Measurements from ENCODE around the gene TSKS.

DNA sequence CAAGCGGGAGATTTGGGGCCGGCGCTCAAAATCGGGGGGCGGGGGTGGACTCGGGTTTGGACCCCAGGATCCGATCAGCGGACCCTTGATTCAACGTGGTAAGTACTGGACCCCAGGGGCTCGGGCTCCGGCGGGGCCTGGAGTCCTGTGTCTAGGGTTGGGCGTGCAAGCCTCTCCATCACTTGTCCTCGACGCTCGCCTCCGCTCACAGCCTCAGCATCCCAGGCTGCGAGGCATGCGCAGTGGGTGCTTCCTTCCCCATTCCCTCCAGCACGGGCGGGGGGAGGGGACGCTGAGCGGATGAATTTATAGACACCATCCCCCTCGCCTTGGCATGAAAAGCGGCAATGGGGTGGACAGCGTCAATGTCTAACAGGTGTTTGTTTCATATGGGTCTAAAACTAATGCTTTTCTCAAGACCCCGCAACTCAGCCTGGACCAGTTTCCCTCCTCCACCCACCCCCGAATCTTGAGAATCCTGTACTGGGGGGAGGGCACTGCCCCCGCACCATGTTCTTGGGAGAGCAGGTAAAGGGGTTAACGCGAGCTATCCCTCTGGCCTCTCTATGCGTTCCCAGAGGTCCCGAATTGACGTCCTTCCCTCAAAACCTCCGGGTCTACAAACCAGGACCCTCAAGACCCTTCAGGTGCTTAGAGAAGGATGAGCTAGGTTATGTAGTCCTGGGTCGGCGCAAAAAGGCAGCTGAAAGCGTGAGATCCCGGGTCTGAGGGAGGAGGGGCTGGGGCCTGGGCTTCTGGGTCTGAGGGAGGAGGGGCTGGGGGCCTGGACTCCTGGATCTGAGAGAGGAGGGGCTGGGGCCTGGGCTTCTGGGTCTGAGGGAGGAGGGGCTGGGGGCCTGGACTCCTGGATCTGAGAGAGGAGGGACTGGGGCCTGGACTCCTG is 71.6 kb downstream of the TSKS start:
- TF ChIP-seq, protein P1, sequence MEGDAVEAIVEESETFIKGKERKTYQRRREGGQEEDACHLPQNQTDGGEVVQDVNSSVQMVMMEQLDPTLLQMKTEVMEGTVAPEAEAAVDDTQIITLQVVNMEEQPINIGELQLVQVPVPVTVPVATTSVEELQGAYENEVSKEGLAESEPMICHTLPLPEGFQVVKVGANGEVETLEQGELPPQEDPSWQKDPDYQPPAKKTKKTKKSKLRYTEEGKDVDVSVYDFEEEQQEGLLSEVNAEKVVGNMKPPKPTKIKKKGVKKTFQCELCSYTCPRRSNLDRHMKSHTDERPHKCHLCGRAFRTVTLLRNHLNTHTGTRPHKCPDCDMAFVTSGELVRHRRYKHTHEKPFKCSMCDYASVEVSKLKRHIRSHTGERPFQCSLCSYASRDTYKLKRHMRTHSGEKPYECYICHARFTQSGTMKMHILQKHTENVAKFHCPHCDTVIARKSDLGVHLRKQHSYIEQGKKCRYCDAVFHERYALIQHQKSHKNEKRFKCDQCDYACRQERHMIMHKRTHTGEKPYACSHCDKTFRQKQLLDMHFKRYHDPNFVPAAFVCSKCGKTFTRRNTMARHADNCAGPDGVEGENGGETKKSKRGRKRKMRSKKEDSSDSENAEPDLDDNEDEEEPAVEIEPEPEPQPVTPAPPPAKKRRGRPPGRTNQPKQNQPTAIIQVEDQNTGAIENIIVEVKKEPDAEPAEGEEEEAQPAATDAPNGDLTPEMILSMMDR (conservative IDR thresholded peaks at IDR 0.05 in 1 of 2, IDR thresholded peaks at IDR 0.05 in 1 of 2; ENCODE audit: low read depth in 1 of 2, low read length in 2 of 2): no peak
- TF ChIP-seq EZH2 (IDR thresholded peaks at IDR 0.05; ENCODE audit: low read length, missing control alignments): no peak

Measured in fibroblast of lung (primary cell).